Right forelimb (tissue), 1 donor: ENCODE measurements around the gene STARD3.
"Not testable (repeated sequence)": the region's sequence is repeated elsewhere in the genome, so short reads cannot be mapped to it uniquely, and the experiment has no call there.

Source experiments
- DNase-seq: peaks from one replicate; pipeline ENCODE4 v3.0.0-alpha.2; 2018

Gene STARD3

GRCh38 chr17:39697961-39698360 is 61.0 kb downstream of the STARD3 start:
- DNase-seq: no peak

- DNase-seq: not testable (repeated sequence)
Observed at GRCh38 chr17:39699157-39699817, 62.3 kb downstream of the STARD3 start.

- peak; percentile 82 for DNase-seq
Observed at GRCh38 chr17:39699818-39700147, 62.8 kb downstream of the STARD3 start, which contains the start of gene ERBB2. ERBB2 (plus strand) TSS chr17:39700064; CDS start chr17:39700239, 175 bp downstream.

GRCh38 chr17:39700148-39700987 is 63.4 kb downstream of the STARD3 start:
- peak; percentile 84 for DNase-seq

GRCh38 chr17:39701012-39701783 is 64.3 kb downstream of the STARD3 start:
- no peak for DNase-seq

- DNase-seq: no peak
Observed at GRCh38 chr17:39701784-39702422, 65.0 kb downstream of the STARD3 start.

GRCh38 chr17:39702901-39703893 is 66.3 kb downstream of the STARD3 start:
- DNase-seq: no peak

GRCh38 chr17:39703913-39704312 is 67.0 kb downstream of the STARD3 start:
- no peak for DNase-seq

GRCh38 chr17:39704821-39705551 is 68.0 kb downstream of the STARD3 start:
- DNase-seq: no peak

- DNase-seq: no peak
Observed at GRCh38 chr17:39705786-39706348, 68.9 kb downstream of the STARD3 start.

- DNase-seq: no peak
Observed at GRCh38 chr17:39706383-39706782, 69.4 kb downstream of the STARD3 start.

- DNase-seq: no peak
Observed at GRCh38 chr17:39706921-39707337, 70.0 kb downstream of the STARD3 start.

- DNase-seq: no peak
Observed at GRCh38 chr17:39709319-39709997, 72.5 kb downstream of the STARD3 start.

GRCh38 chr17:39709998-39710964 is 73.3 kb downstream of the STARD3 start:
- no peak for DNase-seq

- DNase-seq: not testable (repeated sequence)
Observed at GRCh38 chr17:39711071-39711470, 74.1 kb downstream of the STARD3 start.

- DNase-seq: no peak
Observed at GRCh38 chr17:39711851-39712250, 74.9 kb downstream of the STARD3 start.
